ENCODE data around the gene IP6K2.

DNA sequence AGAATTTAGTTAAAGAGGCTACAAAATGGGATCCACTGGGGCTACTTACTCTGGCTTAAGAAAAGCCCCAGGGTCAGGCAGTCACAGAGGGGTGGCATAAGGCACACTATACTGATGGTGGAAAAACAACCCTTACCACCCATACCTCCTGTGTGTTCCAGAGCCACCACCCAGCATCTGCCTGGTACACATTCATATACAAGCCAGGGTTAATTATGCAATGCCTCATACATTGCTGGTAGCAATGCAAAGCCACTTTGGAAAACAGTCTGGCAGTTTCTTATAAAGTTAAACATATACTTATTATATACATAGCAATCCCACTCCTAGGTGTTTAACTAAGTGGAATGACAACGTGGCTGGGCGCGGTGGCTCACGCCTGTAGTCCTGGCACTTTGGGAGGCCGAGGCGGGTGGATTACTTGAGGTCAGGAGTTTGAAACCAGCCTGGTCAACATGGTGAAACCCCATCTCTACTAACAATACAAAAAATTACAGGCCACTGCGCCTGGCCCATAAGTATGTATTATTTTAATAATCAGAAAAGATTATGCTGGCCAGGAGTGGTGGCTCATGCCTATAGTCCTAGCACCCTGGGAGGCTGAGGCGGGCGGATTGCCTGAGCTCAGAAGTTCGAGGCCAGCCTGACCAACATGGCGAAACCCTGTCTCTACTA is 16.2 kb downstream of the IP6K2 start:
- TF ChIP-seq, protein P1, sequence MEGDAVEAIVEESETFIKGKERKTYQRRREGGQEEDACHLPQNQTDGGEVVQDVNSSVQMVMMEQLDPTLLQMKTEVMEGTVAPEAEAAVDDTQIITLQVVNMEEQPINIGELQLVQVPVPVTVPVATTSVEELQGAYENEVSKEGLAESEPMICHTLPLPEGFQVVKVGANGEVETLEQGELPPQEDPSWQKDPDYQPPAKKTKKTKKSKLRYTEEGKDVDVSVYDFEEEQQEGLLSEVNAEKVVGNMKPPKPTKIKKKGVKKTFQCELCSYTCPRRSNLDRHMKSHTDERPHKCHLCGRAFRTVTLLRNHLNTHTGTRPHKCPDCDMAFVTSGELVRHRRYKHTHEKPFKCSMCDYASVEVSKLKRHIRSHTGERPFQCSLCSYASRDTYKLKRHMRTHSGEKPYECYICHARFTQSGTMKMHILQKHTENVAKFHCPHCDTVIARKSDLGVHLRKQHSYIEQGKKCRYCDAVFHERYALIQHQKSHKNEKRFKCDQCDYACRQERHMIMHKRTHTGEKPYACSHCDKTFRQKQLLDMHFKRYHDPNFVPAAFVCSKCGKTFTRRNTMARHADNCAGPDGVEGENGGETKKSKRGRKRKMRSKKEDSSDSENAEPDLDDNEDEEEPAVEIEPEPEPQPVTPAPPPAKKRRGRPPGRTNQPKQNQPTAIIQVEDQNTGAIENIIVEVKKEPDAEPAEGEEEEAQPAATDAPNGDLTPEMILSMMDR (conservative IDR thresholded peaks at IDR 0.05) = no peak
- TF ChIP-seq ZFX (IDR thresholded peaks at IDR 0.05) = no peak

All from C4-2B (cell line).